Hepatocyte (in vitro differentiated cells): ENCODE data around the gene TRNT1.

ENCODE experiments used
- EZH2 ChIP-seq: fragments of 200-600 bp; sonication (generic); IDR thresholded peaks from 2 replicates; pipeline ENCODE4 v1.6.1; 2016; ENCODE audit warnings: antibody characterized with exemption, mild to moderate bottlenecking, borderline replicate concordance
- TF ChIP-seq, protein P1 (sequence below): fragments of 200-600 bp; sonication (generic); IDR thresholded peaks from 2 replicates; pipeline ENCODE4 v1.5.1; 2016; ENCODE audit warnings: antibody characterized with exemption, mild to moderate bottlenecking; ENCODE audit not compliant: poor library complexity

DNA sequence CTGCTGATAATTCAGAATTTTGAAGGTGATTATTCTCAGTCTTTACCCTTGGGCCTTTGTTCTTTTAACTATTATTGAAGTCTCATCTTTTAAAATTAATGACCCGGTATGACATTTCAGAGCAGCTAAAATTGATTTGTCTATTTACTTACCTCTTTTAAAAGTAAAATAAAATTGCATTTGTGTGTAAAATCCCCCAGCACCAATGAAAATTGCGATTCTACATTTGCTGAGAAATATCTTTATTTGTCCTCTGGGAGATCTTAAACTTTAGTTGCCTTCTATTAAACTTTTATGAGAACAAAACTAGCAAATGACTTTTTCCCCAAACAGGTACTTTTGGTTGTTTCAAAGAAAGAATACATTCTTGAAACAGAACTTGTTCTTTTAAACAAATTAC is 9.1 kb upstream of the TRNT1 start:
- TF ChIP-seq, protein P1, sequence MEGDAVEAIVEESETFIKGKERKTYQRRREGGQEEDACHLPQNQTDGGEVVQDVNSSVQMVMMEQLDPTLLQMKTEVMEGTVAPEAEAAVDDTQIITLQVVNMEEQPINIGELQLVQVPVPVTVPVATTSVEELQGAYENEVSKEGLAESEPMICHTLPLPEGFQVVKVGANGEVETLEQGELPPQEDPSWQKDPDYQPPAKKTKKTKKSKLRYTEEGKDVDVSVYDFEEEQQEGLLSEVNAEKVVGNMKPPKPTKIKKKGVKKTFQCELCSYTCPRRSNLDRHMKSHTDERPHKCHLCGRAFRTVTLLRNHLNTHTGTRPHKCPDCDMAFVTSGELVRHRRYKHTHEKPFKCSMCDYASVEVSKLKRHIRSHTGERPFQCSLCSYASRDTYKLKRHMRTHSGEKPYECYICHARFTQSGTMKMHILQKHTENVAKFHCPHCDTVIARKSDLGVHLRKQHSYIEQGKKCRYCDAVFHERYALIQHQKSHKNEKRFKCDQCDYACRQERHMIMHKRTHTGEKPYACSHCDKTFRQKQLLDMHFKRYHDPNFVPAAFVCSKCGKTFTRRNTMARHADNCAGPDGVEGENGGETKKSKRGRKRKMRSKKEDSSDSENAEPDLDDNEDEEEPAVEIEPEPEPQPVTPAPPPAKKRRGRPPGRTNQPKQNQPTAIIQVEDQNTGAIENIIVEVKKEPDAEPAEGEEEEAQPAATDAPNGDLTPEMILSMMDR = no peak
- no peak for TF ChIP-seq EZH2
